KOPT-K1 (cell line): ENCODE results near the gene ARHGEF1.

Experiments used
- H3K27ac ChIP-seq: fragments of 200-600 bp; sonication (generic); 2 replicates; pipeline ENCODE4 v1.5.1; 2016; ENCODE audit warnings: antibody characterized with exemption, mild to moderate bottlenecking, low read depth, low read length; ENCODE audit not compliant: poor library complexity, severe bottlenecking
- H3K36me3 ChIP-seq: fragments of 200-600 bp; sonication (generic); 2 replicates; pipeline ENCODE4 v1.5.1; 2017; ENCODE audit warnings: antibody characterized with exemption, mild to moderate bottlenecking, low read length, moderate library complexity; ENCODE audit not compliant: insufficient read depth
- H3K9me3 ChIP-seq: fragments of 200-600 bp; sonication (generic); 2 replicates; pipeline ENCODE4 v1.5.1; 2017; ENCODE audit warnings: antibody characterized with exemption, low read length, mild to moderate bottlenecking; ENCODE audit not compliant: insufficient read depth, poor library complexity, severe bottlenecking

ARHGEF1 gene

DNA sequence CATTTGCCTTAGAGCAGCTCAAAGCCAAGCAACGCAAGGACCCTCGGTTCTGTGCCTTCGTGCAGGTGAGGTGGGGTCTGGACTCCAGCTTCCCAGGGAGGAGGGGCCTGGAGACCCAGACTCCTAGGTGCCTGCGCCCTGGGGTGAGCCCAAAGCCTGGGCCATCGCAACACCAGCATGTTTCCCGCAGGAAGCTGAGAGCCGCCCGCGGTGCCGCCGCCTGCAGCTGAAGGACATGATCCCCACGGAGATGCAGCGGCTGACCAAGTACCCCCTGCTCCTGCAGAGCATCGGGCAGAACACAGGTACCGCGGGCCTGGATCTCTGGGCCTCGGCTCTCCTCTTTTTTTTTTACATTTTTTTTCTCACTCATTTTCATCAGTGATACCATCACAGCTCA, 19.6 kb downstream of the ARHGEF1 start:
- H3K27ac ChIP-seq: no peak overlapping the region
- H3K9me3 ChIP-seq: no peaks in the 10 kb centered on the region
- H3K36me3 ChIP-seq: peaks cover 100% of the 10 kb centered on the region

DNA sequence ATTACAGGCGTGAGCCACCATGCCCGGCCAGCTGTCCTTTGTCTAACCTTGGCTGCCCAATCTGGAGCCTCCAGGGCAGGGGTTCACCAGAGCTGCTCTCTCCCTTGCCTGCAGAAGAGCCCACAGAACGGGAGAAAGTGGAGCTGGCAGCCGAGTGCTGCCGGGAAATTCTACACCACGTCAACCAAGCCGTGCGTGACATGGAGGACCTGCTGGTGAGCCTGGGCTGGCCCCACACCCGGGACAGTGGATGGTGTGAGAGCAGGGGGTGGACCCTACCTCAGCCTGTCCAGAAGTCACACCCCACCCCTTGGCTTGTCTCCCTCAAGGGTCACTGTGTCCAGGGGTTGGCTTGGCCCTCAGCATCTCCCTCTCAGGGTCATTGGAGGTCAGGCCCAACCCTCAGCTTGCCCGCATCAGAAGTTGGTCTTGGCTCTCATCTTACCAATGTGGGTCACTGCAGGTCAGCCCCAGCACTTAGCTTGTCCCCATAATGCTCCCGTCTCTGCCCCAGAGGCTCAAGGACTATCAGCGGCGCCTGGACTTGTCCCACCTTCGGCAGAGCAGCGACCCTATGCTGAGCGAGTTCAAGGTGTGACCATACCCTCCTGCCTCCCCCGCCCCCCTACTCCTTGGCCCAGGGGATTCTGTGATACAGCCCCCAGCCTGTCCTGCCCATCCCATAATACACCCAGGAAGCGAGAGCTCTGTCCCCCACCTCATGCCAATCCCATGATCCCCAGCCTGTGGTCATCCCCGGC, 20.4 kb downstream of the ARHGEF1 start:
- Histone ChIP-seq H3K9me3 (no peaks in the 10 kb centered on the region), H3K27ac (no peak overlapping the region), H3K36me3 (peaks cover 97% of the 10 kb centered on the region)

DNA sequence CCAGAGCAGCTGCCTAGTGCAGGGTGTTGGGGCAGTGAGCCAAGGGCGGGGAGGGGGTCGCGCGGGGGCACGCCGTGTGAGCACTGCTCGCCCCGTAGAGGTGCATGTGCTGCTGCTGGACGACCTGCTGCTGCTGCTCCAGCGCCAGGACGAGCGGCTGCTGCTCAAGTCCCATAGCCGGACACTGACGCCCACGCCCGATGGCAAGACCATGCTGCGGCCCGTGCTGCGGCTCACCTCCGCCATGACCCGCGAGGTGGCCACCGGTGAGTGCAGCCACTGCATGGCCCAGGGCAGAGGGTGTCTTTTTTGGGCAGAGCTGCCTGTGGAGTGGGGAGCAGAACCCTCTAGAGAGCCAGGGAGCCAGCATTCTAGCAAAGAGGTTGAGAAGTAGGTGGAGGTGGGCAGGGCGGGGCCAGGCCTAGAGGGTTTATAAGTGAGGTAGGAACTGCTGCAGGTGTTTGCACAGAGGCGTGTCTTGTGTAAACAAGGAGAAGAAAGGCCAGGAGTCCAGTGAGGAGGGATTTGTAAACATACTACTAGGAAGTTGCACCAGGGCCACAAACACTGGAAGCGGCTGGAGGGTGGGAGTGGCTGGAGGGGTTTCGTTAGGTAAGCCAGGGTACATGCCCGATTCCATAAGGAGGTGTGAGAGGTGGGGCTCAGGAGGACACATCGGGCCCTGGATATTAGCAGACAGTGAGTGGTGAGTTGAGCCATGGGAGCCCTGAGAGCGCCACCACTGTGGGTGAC, 21.3 kb downstream of the ARHGEF1 start:
- H3K27ac ChIP-seq: no peak overlapping the region
- no peaks in the 10 kb centered on the region for H3K9me3 ChIP-seq
- peaks cover 97% of the 10 kb centered on the region for H3K36me3 ChIP-seq

DNA sequence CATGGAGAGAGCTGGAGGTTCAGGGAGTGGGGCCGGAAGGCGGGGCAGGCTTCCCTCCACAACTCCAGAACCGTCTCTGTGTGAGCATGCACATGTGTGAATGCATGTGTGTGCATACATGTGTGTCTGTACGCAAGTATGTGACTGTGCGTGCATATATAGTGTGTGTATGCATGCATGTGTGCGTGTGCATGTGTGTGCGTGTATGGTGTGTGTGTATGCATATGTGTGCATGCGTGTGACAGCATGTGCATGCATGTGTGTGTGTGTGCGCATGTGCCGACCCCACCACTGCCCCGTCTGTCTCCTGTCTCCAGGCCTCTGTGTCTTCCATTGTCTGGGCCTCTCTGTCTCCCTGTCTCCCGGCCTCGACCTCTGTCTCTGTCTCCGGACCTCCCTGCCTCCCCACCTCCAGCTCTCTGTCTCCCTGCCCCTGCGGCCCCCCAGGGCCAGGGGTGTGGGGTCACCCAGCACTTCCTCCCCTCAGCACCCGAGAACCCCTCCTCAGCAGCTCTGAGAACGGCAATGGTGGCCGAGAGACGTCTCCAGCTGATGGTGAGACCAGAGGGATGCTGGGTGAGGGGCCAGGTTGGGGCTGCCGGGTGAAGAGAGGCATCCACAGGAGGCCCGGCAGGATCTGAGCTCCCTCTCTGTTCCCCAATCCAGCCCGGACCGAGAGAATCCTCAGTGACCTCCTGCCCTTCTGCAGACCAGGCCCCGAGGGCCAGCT, 22.5 kb downstream of the ARHGEF1 start:
- Histone ChIP-seq H3K36me3 (peaks cover 86% of the 10 kb centered on the region), H3K9me3 (no peaks in the 10 kb centered on the region), H3K27ac (no peak overlapping the region)

DNA sequence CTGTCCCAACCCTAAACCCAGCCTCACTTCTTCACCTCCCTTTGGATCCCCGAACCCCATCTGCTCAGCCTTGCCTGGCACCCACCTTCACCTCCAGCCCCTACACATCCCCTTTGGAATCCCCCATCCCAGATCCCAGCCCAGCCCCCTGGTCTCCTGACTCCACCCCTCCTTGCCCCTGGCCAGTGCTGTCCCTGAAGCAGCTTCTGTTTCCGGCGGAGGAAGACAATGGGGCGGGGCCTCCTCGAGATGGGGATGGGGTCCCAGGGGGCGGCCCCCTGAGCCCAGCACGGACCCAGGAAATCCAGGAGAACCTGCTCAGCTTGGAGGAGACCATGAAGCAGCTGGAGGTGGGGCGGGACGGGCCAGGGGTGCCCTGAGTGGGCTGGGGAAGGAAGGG, 23.3 kb downstream of the ARHGEF1 start:
- Histone ChIP-seq H3K27ac (no peak overlapping the region), H3K9me3 (no peaks in the 10 kb centered on the region)

DNA sequence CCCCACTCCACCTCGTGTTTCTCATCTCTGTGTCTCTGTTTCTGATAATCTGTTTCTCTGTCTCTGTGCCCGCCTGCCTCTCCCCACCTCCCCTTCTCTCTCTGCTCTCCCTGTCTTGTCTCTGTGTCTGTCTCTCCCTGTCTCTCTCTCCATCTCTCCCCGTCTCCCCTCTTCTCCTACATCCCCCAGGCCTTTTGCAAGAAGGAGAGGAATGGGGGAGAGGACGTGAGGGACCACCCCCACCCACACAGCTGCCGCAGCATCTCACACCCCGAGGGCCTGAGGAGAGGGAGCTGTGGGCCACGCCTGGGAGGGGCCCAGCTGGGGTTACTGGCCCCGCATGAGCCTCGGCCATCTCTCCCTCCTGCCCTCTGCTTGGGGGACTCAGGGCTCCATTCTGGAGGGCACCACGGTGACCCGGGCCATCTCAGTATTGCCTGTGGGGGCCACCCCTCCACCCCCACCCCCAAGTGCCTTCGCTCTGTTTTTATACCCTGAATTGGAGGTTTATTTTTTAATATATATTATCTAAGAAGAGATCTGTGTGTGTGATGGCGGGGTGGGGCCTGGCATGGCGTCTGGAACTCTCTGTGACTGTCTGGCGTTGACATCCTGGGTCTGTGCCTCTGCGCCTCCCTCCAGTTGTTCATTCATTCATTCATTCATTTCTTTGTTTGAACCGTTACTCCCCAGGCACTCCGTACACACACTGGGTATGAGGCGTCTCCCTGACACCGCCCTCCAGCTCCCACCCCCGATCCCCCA, 24.1 kb downstream of the ARHGEF1 start:
- Histone ChIP-seq H3K27ac (no peak overlapping the region), H3K36me3 (peaks cover 70% of the 10 kb centered on the region), H3K9me3 (no peaks in the 10 kb centered on the region)

More for the DNA sequence above, 23.3 kb downstream of the ARHGEF1 start:
- H3K36me3 ChIP-seq: peaks cover 78% of the 10 kb centered on the region

DNA sequence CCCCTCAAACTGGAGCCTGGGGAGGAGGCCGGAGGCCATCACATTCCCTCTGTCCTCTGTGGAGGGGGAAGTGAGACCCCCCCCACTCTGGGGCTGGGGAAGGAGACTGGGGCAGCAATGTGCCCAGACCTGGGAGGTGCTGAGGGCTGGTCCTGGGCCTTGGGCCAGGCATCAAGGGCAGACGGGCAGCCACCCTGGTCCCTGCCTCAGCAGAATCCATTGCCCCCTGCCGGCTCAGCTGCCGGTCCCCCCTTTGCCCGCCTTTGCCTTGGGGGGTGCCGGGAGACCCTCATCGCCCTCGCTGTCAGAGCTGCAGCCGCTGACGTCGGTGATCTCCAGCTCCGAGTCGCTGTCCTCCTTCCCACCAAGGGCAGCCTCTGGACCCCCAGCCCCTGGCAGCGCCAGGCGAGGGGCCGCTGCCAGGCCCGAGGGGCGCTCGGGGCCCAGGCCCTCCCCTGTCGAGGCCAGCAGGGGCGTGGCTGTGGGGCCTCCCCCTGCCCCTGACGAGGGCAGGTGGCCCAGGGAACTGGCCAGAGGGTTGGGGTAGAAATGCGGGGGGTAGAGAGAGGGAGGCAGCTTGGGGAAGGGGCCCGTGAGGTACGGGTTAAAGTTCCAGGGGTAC, 25.1 kb downstream of the ARHGEF1 start:
- Histone ChIP-seq H3K36me3 (peaks cover 60% of the 10 kb centered on the region), H3K27ac (no peak overlapping the region)

DNA sequence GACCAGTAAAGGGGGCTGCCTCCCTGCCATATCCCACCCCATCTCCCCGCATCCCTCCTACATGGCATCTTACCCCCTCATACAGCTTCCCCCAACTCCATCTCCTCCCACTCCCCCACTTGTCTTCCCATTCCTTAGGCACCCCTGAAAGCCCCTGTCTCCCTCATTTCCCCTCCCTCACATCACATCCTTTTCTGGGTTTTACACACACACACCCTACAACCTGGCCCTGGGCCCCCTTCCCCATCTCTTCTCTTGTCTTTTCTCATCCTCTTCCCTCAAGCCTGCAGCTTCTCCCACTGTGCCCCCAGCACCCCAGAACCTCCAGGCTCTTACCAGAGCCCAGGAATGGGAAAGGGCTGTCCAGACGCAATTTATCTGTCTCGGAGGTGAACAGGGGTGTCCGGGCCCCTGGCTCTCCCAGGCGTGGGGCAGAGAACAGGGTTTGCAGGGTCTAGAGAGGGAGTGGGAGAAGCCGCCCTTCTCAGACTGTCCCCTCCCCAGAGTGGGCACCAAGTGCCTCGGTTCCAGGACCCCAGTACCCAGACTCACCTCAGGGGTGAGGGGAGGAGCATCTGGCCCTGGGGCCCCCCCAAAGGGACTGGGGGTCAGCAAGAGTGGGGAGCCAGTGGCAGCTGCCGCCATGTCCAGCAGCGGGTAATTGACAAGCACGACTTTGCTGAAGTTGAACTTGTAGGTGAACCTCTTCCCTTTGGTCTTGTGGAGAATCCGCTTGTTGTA, 25.9 kb downstream of the ARHGEF1 start:
- H3K27ac ChIP-seq: no peak overlapping the region
- no peaks in the 10 kb centered on the region for H3K9me3 ChIP-seq
- peaks cover 52% of the 10 kb centered on the region for H3K36me3 ChIP-seq

More for the DNA sequence above, 25.1 kb downstream of the ARHGEF1 start:
- no peaks in the 10 kb centered on the region for H3K9me3 ChIP-seq

DNA sequence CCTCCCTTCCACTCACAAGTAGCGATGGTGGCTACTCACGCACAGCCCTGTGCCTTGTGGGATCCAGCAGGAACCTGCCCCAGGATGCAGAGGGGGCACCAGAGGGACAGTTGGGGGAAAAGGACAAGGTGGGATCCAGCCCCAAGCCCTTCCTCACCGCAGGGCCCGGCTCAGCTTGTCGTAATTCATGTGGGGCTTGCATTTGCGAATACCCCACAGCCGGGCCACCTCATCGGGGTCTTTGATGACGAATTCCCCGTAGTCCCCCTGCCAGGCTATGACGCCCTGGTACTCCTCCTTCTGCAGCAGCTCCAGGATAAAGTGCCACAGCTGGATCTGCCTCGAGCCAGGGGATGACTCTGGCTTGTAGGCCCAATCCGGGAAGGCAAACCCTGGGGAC, 26.7 kb downstream of the ARHGEF1 start:
- Histone ChIP-seq H3K36me3 (peaks cover 44% of the 10 kb centered on the region), H3K27ac (no peak overlapping the region), H3K9me3 (no peaks in the 10 kb centered on the region)

DNA sequence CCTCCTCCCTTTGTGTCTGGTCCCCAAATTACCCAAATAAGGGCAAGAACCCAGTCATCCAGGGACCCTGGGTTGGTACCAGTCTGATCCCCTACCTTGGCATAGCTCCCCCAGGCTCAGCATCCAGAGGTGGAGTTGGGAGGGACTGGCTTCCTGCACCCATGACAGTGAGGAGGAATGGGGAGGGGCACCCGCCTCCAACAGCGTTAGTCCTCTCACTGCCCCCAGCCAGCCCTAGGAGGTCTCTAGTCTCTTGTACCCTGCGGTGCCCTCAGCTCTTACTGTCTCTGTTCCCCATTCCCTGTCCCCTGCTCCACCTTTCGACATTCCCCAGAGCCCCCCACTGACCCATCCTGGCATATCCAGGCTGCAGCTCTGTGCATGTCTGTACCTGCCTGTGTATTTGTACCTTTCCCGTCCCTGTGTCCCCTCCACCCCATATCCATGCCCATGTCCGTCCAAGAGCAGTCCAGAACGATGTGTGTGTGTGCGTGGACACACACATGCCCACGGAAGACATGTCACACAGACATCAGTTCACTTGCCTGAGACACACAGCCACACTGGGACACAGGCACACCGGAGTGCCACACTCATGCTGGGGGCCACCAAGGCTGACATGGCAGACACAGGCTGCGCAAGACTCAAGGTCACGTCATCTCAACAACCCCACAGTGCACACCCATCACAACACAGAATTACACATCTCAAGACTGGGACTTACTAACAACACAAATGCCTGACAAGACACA, 27.4 kb downstream of the ARHGEF1 start:
- no peak overlapping the region for H3K27ac ChIP-seq
- no peaks in the 10 kb centered on the region for H3K9me3 ChIP-seq
- H3K36me3 ChIP-seq: peaks cover 37% of the 10 kb centered on the region

DNA sequence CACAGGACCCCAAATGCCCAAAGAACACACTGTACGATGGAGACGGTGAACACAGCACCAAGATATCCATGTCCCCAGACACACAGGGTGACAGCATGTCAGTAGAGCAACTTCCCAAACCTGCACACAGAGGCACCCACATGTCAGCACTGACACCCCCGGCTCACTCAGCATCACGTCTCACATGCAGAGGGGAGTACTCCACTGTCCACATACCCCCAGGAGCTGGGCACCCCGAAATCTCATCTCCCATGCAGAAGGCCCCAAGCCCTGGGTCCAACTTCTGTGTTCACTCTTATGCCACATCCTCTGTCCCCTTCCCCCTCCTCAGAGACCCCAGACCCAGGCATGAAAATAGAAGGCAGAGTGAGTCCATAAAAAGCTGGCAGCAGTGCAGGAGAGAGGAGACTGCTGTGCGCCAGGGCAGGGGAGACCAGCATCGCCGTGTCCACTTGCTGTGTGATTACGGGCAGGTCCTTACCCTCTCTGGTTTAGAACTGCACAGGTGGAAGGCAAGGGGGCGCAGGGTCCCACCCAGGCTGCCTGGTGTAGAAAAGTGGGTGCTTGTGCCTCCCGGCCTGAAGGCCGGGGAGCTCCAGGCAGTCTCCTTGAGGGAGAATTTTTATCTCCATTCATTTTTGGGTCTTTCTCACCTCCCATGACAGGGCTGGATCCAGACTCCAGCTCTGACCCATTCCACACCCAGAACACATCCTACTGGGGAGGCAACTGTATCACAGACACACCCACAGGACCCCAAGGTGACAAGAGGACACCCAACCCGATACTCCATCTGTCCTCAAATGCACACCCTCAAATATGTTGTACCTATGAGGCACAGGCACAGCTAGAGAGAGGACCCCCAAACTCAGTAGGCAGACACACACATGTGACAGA, 28.3 kb downstream of the ARHGEF1 start:
- no peaks in the 10 kb centered on the region for H3K9me3 ChIP-seq
- H3K36me3 ChIP-seq: peaks cover 29% of the 10 kb centered on the region
- no peak overlapping the region for H3K27ac ChIP-seq

DNA sequence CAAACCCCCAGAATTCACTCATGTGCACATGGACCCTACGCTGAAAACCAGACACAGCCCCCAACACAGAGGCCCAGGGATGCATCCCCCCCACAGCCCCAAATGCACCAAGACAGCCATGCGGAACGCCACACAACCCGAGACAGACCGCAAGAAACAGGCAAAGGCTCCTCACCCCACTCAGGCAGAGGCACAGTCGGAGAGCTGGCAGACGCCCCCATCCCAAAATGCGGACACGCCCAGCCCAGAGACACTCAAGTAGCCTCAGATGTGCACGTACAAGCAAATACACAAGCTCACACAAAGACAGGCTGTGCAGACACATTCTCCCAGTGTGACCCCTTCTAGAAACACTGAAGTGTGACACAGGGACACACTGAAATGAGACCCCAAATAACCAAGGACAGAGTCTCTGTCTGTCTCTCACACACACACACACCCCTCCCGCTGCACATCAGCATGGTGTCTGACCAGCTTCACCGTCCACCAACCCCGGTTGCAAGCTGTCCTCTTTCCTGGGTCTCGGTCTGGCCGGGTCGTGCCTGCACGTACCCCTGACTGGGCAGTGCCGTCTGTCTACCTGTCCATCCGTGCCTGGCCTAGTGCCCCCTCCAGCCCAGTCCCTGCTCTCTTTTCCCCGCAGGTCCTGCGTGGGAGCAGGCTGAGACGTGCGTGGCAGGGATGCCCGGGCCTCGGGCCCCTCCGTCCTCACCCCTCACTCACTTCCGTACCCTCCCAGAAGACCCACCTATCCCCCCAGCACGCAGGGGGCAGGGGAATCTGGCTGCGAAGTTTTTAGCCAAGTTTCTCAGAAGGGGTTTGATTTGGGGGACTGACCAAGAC, 29.1 kb downstream of the ARHGEF1 start:
- no peak overlapping the region for H3K27ac ChIP-seq
- peaks cover 20% of the 10 kb centered on the region for H3K36me3 ChIP-seq
- H3K9me3 ChIP-seq: no peaks in the 10 kb centered on the region
